C4-2B (cell line): ENCODE measurements around the gene PSTK.

Experiments used
- ZFX ChIP-seq: fragments of 450-650 bp; IDR thresholded peaks from 2 replicates; pipeline ENCODE4 v1.6.1; 2017
- TF ChIP-seq, protein P1 (sequence below): fragments of 450-650 bp; conservative IDR thresholded peaks from 2 replicates; pipeline ENCODE4 v1.5.1; 2017; ENCODE audit warnings: mild to moderate bottlenecking

DNA sequence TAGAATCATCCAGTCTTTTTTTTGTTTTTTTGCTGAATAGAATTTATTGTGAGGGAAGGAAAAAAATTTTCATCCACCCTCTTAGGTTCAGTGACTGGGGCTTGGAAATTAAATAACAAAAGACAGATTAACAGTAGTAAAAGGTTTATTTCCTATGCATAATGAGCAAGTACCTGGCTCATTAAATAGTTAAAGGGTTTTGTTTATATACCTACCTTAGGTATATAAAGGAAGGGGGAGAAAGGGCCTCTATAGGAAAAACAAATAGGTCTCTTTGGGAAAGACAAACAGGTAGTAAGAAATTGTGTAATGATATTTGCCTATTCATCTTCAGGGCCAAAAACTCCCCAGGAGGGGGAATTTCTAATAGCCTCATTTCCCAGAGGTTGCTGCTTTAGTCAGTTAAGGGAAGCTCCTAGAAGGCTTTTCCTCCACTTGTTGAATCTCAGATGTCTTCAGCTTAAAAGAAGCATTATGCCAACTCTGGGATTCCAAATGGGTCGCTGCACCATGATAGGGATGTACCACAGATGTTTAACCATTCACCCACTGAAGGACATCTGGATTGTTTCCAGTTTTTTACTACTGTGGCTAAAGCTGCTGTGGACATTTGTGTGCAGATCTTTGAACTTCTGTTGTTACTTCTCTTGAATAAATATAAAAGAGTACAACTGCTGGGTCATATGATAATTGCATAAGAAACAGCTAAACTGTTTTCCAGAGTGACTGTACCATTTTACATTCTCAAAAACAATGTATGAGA, 39.9 kb downstream of the PSTK start:
- TF ChIP-seq, protein P1, sequence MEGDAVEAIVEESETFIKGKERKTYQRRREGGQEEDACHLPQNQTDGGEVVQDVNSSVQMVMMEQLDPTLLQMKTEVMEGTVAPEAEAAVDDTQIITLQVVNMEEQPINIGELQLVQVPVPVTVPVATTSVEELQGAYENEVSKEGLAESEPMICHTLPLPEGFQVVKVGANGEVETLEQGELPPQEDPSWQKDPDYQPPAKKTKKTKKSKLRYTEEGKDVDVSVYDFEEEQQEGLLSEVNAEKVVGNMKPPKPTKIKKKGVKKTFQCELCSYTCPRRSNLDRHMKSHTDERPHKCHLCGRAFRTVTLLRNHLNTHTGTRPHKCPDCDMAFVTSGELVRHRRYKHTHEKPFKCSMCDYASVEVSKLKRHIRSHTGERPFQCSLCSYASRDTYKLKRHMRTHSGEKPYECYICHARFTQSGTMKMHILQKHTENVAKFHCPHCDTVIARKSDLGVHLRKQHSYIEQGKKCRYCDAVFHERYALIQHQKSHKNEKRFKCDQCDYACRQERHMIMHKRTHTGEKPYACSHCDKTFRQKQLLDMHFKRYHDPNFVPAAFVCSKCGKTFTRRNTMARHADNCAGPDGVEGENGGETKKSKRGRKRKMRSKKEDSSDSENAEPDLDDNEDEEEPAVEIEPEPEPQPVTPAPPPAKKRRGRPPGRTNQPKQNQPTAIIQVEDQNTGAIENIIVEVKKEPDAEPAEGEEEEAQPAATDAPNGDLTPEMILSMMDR, result no peak
- TF ChIP-seq ZFX, result no peak
